ENCODE measurements around the gene MIA. TPM values are rescaled to one million over a fixed set of nuclear protein-coding genes. Genes with fewer than 3 reads are reported as not detected.

Gene MIA
- total and polyA plus RNA-seq, 2 donors (not counting 1 experiment from before 2014, with no cell fraction given): 0.37 to 5.7 TPM

- peak overlapping the region; percentile 75 to 86 for H3K27ac ChIP-seq (ENCODE audit: low read length in 2 of 2)
- intact Hi-C loops (cut with micrococcal nuclease): loop anchor here (2.0 to 5.0 kb wide), 3 partner anchors 13 to 515 kb away; partner anchors contain the start of gene AKT2
- H3K79me2 ChIP-seq (ENCODE audit: control insufficient read depth, insufficient read depth, low read length): peaks cover 63% of the 10 kb centered on the region
- no peak for ATAC-seq (ENCODE audit: low read depth)
- peaks cover 49% of the 10 kb centered on the region for H4K20me1 ChIP-seq (ENCODE audit: control insufficient read depth, insufficient read depth, low read length, poor library complexity, severe bottlenecking)
- peak overlapping the region; percentile 54 to 95 (median 84) for H3K4me3 ChIP-seq (ENCODE audit: control extremely low read depth in 1 of 5, extremely low read depth in 1 of 5, insufficient read depth in 1 of 5, low read depth in 2 of 5, low read length in 4 of 5)
- ChIA-PET CTCF (interaction anchor here (0.5 to 4.9 kb wide), 5 partner anchors 17 to 138 kb away, joined by 3 to 48 read pairs (median 8); partner anchors contain the start of gene RAB4B), POLR2A (interaction anchor here (0.6 to 3.1 kb wide), 5 partner anchors 7 to 564 kb away, joined by 3 to 68 read pairs (median 4); partner anchors contain the start of genes B9D2 and RAB4B)
- H3K27ac Mint-ChIP-seq: peak overlapping the region; percentile 93
- TF ChIP-seq CTCF (IDR thresholded peaks at IDR 0.05) (no peak), EZH2 (IDR thresholded peaks at IDR 0.05; ENCODE audit: borderline replicate concordance, insufficient read depth, low read depth, low read length, poor library complexity, severe bottlenecking) (no peak)
- H3K4me2 ChIP-seq (replicated peaks; ENCODE audit: low read depth, low read length, poor library complexity, severe bottlenecking): peak overlapping the region; percentile 93
- H3K4me1 ChIP-seq (ENCODE audit: control insufficient read depth in 2 of 2, insufficient read depth in 2 of 2, low read length in 2 of 2): peaks cover 62 to 63% of the 10 kb centered on the region in 2 donors
- peak overlapping the region; percentile 88 for H3K9ac ChIP-seq (ENCODE audit: low read length)
- 3% methylated on average over 40 of the region's 40 CpGs for WGBS (ENCODE audit: insufficient coverage)
- no peak overlapping the region for H2AFZ ChIP-seq (ENCODE audit: insufficient read depth, low read depth, low read length, poor library complexity, severe bottlenecking)
- no peaks in the 10 kb centered on the region for H3K9me3 Mint-ChIP-seq (ENCODE audit: insufficient read depth)
- peaks cover 67% of the 10 kb centered on the region for H3K4me1 Mint-ChIP-seq
- H3K4me3 Mint-ChIP-seq: peak overlapping the region; percentile 92
- DNase-seq: peak; percentile 58
- no peaks in the 10 kb centered on the region for H3K9me3 ChIP-seq (ENCODE audit: control extremely low read depth in 1 of 3, control insufficient read depth in 2 of 3, insufficient read depth in 1 of 3, low read length in 2 of 3)
- no peaks in the 10 kb centered on the region for H3K27me3 Mint-ChIP-seq
- H3K36me3 ChIP-seq (replicated peaks in 1 of 2; ENCODE audit: control extremely low read depth in 1 of 2, control insufficient read depth in 1 of 2, extremely low read depth in 1 of 2, insufficient read depth in 2 of 2, low read length in 1 of 2): peaks cover 0 to 43% of the 10 kb centered on the region in 2 experiments
- H3K27me3 ChIP-seq (replicated peaks in 1 of 4; ENCODE audit: control extremely low read depth in 1 of 4, control insufficient read depth in 3 of 4, insufficient read depth in 4 of 4, low read length in 3 of 4): no peaks in the 10 kb centered on the region
These were observed 24.4 kb downstream of the MIA start for GRCh38 chr19:40799558-40800338.
